T-helper 1 cell treated with Interleukin-12 subunit alpha and Interleukin-12 subunit beta and Interleukin-4 antibody, amounts not matched to agents 30 ng/mL and 1 ng/mL, for 36 hours (primary cell): ENCODE results near the gene EVA1A. TPM values are rescaled to one million over a fixed set of nuclear protein-coding genes. Genes with fewer than 3 reads are reported as not detected.
"Not testable (repeated sequence)": the region's sequence is repeated elsewhere in the genome, so short reads cannot be mapped to it uniquely, and the experiment has no call there.

Experiments
- intact Hi-C: fragments of 100-400 bp; cut with micrococcal nuclease; formaldehyde crosslinking; loops from one replicate; pipeline ENCODE4 v1.15.1; 2024
- total RNA-seq: library from RNA; stranded (reverse); gene quantifications from 2 replicates; pipeline ENCODE4 v1.2.3, GENCODE V29; 2022

The EVA1A gene
- total RNA-seq, 1 donor from 2014 or later = not detected

- intact Hi-C loops = no loop called here
These were observed 72.6 kb downstream of the EVA1A start for GRCh38 chr2:75488157-75488556.

GRCh38 chr2:75486735-75487134 lies 74.0 kb downstream of the EVA1A start:
- intact Hi-C loops = not testable (repeated sequence)

- intact Hi-C loops = no loop called here
These were observed 75.9 kb downstream of the EVA1A start for GRCh38 chr2:75484840-75485239.

GRCh38 chr2:75483878-75484277 lies 76.9 kb downstream of the EVA1A start:
- intact Hi-C loops = no loop called here

GRCh38 chr2:75482398-75482797 lies 78.3 kb downstream of the EVA1A start:
- intact Hi-C loops = no loop called here

DNA sequence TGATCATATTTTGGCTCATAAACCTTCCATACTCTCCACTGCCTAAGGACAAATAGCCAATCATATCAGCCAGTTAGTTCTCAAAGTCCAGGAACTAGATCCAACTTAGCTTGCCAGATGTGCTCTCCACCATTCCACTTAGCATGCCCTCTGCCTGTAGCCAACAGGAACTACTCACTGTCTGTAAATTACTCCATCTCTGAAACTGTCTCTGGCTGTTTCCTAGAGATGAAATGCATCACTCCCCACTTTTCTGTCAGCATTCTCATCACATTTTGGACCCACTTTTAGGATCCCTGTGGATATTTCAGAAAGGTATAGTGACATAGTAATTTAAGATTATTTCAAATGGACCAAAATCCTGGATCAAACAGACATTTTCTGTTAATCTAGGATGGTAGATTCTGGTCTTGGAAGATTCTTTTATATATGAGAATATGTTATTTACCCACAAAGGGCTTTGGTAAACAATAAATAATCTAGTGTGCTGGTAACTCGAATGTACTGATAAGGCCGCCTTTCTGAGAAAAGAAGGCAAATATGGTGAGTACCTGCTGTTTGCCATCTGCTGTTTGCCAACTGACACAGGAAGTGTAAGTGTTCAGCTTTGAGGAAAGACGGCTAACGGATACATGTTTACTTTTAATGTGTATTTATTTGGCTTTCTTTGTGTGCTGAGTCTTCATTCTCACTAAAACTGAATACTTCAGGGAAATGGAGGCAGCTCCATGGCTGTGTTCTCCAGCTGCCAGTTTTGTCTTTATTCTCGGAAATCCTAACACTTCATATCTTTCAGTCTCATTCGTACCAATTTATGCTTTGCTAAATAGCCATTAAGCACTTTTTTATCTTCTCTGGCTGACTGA lies 79.5 kb downstream of the EVA1A start:
- intact Hi-C loops = no loop called here

DNA sequence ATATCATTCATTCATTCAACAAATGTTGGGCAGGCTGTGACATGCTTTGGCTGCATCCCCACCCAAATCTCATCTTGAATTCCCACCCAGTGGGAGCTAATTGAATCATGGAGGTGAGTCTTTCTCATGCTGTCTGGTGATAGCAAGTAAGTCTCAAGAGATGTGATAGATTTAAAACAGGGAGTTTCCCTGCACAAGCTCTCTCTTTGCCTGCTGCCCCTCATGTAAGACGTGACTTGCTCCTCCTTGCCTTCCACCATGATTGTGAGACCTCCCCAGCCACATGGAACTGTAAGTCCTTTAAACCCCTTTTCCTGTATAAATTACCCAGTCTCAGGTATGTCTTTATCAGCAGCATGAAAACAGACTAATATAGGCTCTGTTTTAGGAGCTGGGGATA lies 83.0 kb downstream of the EVA1A start:
- intact Hi-C loops = not testable (repeated sequence)

DNA sequence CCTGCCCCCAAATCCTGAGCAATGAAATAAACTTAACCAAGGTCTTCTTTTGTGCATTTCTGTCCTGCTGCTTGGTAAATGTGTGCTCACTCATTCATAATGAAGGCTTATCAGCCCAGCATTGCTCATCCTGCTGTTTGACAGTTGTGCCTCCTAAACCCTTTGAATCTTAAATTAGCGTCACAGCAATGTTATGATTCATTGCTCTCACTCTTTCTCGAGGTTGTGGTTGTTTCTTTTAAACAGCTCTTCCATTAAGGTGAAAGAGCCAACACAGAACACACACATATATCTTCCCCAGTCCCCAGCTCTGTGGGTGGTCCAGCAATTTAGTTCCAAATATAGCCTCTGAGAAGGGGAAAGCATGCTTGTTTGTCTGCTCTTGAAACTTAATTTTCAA lies 84.0 kb downstream of the EVA1A start:
- intact Hi-C loops = no loop called here

- intact Hi-C loops = no loop called here
These were observed 84.8 kb downstream of the EVA1A start for GRCh38 chr2:75475976-75476375.

- intact Hi-C loops = no loop called here
These were observed 85.7 kb downstream of the EVA1A start for GRCh38 chr2:75475049-75475448.

DNA sequence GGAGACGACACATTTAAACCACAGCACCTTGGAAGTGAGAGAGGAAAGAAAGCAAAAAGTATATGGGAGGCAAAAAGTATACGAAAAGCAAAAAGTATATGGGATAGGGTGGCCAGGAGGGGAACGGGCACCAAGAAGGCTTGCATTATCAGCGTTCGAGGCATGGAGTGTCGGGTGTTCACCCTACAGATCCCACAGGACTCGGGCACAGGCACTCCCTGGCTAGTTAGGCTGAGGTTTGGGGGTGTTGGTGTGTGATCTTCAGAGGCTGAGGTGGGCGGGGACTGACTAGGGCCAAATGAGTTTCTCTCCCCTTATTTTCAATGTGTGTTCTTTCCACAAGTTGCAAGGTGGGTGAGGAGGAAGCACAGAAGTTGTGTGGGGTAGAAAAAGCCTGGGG lies 86.6 kb downstream of the EVA1A start:
- intact Hi-C loops = no loop called here

DNA sequence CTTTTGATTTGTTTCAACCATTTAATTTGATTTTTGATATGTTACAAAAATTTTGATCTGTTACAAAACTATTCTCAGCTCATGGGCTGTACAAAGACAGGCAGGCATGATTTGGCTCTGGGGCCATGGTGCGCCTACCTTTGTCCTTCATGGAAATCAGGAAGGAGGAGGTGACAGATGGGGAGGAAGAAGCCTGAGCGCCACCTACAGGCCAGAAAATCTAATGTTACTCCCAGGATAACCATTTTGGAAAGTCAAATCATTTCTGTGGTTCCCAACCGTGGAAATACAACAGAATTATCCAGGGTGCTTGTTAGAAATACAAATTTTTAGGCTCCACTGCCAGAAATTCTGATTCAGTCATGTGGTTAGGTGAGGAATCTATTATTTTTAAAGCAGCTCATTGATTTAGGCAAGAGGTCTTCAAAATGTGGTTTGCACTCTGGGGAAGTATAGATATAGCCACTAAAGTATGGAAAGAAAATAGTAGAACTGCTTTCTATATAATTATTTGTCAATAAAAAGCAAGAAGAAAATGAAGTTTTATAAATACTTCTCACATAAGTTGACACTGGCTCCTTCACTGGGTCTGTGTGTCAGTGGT lies 93.9 kb downstream of the EVA1A start:
- intact Hi-C loops = no loop called here

DNA sequence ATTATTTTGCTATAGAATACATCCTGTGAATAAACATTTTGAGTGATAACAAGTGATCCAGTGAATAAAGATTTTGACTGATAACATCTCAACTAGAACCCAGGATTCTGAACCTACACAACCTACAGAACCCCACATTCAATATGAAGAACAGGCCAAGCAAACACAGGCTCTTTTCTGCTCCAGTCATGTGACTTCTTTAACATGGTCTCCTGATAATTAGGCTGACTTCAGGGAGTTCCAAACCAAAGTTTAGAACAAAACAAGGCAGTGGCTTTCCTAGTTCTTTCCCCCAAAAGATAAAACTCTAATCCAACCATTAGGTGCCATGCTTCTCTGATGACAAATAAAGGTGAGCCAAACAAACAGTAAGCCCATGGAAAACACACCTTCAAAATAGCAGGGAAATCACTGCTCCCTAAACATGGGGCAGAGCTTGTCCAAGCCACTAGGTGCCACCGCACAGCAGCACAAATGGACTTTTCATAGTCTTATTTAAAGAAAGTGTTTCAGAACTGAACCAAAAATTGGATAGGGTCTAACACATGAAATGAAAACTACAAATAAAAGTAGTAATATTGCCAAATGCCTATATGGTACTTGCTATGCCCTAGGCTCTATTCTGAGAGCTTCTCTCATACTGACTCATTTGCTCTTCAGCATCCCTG lies 95.3 kb downstream of the EVA1A start:
- intact Hi-C loops = no loop called here

DNA sequence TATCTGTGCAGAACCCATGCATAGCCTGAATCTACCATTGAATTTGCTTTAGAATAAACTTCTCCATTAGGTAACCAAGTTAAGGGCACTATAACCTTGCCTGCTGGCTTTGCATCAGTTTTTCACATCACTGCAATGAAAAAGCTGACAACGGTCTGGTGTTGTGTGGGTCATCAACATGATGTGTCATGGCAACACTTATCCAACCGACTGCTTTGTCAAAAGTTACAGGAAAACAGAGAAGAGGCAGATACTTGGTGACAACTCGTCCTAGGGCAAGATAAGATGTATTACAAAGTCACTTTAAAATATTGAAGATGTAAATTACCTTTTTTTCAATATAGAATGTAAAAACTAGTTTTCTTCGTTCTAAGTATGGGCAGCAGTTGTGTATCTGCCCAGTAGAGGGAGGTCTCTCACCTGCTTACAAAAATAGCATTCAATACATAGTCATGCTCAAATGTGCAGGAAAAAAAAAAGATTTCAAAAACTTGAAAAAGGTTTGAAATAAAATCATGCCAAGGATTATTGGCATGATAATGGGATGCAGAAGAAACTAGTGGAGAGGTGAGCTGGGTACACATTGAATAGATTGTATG lies 96.3 kb downstream of the EVA1A start:
- intact Hi-C loops = loop anchor here (1.0 kb wide), 2 partner anchors 145 to 164 kb away; no protein-coding TSS in a partner anchor

DNA sequence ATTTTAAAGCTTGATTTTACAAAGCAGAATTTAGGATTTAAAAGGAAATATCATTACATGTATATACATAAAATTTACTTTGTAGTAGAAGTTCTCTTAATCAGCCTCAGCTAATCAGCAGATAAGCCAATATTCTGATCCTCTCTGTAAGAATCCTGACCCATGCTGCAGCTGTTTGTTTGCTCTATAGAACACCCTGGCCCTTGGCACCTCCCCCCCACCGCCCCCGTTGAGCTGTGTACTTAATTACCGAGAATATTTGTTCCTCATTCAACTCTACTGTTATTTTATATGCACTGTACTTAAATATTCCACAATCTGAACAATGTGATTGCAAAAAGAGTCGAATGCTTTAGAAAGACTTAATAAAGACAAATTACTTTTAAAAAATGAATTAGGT lies 98.0 kb downstream of the EVA1A start:
- intact Hi-C loops = no loop called here

DNA sequence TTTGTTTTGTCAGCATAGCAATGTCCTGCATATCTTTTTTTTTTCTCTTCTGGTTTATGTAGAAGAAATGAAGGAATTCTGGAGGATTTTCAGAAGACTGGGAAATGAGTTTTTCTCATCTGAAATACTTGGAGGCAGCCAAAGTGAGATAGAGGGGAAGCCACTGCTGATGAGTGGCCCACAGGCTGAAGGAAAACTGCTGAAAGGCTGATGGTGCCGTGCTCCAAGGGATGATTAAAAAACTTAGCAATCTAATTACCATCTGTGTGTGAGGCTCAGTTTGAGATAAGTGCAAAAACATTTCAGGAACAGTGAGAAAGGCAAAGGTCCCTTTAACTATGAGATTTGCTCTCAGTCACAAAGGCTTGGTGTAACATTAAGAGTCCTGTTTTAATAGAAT lies 98.5 kb downstream of the EVA1A start:
- intact Hi-C loops = no loop called here

- intact Hi-C loops = no loop called here
These were observed 100.1 kb downstream of the EVA1A start for GRCh38 chr2:75460630-75461029.

DNA sequence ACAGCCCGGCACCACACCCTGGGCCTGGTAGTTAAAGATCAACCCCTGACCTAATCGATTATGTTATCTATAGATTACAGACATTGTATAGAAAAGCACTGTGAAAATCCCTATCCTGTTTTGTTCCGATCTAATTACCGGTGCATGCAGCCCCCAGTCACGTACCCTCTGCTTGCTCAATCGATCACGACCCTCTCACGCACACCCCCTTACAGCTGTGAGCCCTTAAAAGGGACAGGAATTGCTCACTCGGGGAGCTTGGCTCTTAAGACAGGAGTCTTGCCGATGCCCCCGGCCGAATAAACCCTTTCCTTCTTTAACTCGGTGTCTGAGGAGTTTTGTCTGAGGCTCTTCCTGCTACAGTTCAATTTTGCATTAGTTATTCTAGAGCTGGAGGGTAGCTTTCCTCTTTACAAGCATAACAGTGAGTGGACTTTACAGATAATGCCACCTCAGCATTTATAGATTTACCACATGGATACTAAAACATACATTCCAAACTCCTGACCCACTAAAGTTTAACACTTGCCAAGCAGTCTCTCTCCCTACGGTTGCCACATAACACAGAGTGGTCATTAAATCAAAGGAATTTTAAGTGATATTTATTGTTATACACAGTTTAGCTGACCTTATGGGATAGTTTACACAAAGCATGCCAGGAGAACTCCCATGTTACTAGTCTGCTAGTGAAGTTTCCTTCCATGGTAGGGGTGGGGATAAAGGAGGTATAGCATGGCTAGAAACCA lies 101.0 kb downstream of the EVA1A start:
- intact Hi-C loops = no loop called here

GRCh38 chr2:75458201-75458600 lies 102.5 kb downstream of the EVA1A start:
- intact Hi-C loops = no loop called here

DNA sequence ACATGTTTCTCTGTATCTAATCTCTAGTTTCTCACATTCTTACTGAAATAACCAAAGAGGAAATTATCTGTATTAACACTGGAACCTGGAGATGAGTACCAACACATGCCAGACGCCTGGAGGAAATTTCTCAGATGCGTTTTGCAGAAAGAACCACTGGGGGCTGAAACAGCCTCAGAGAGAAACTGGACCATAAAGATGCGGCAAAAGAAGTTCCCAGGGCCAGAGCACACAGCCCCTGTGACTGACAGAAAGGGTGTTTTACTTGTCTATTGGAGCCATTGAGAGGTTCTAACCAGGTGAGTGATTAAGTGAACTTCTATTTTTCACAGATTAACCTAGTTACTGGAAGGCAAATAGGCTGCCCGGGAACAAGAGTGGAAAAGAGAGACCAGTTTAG lies 103.9 kb downstream of the EVA1A start:
- intact Hi-C loops = no loop called here

DNA sequence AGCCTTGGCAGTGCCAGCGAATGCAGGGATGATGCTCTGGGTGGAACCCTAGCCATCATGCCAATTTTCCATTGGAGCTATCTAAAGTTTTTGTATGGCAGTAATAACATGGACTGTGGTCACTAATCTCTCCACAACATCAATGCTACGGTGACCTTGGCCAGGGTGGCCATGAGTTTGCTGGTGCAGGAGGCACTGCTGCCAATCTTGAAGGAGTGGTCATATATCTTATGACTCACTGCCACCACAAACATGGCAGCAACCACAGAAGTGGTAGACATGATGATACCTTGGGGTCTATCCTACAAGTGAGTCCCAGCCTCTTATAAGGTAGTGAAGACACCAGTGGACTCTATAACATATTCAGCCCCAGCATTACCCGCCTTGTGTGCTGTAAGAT lies 104.6 kb downstream of the EVA1A start:
- intact Hi-C loops = no loop called here
